ENCODE measurements around the gene C1QTNF2. TPM values are rescaled to one million over a fixed set of nuclear protein-coding genes. Genes with fewer than 3 reads are reported as not detected.

C1QTNF2 gene
- total and polyA plus RNA-seq, 2 of the 13 experiments (the other 11 are each of a cell fraction or from before 2014, with no cell fraction given) = not detected

- peak; percentile 78; the same call in 1 of the 2 replicates for TF ChIP-seq HNF1B (CRISPR knock-in tag; IDR thresholded peaks at IDR 0.05)
- no peak for TF ChIP-seq ZNF263 (CRISPR knock-in tag; IDR thresholded peaks at IDR 0.05)
- TF ChIP-seq IRF9 (CRISPR knock-in tag; IDR thresholded peaks at IDR 0.05; ENCODE audit: borderline replicate concordance) = peak; percentile 76
- TF ChIP-seq MAFK (conservative IDR thresholded peaks at IDR 0.05 in 1 of 2, IDR thresholded peaks at IDR 0.05 in 1 of 2; ENCODE audit: low read length in 2 of 2) = no peak
- 0 out of 2 replicates have a peak, but pooled peaks have one; percentile 4 for TF ChIP-seq CEBPB (IDR thresholded peaks at IDR 0.05; ENCODE audit: borderline replicate concordance, low read depth, low read length)
- TF ChIP-seq PHF20 (CRISPR knock-in tag; IDR thresholded peaks at IDR 0.05) = peak; percentile 87
- peak; percentile 94 for TF ChIP-seq PATZ1 (CRISPR knock-in tag; IDR thresholded peaks at IDR 0.05)
- TF ChIP-seq FOXM1 (CRISPR knock-in tag; IDR thresholded peaks at IDR 0.05) = no peak
- peak; percentile 27; the same call in 1 of the 2 replicates for TF ChIP-seq MEF2D (CRISPR knock-in tag; IDR thresholded peaks at IDR 0.05)
- 0 out of 4 replicates have a peak, but pooled peaks of 1 of the 2 experiments have one; percentile 18 for TF ChIP-seq KLF16 (CRISPR knock-in tag; IDR thresholded peaks at IDR 0.05)
- TF ChIP-seq RNF219 (CRISPR knock-in tag; IDR thresholded peaks at IDR 0.05) = no peak
Measured at GRCh38 chr5:160418561-160419457, 48.4 kb upstream of the C1QTNF2 start, which contains the start of gene SLU7 (continued).
